HL-60 (cell line): ENCODE results near the gene EFCAB6.

Experiments used
- DNase-seq, 2 experiments: peaks; one replicate each; pipeline ENCODE4 v3.0.0-alpha.2; 2010 to 2020; ENCODE audit warnings: low read depth in 1 of 2, low spot score in 1 of 2
- H3K27ac ChIP-seq: fragments of 250-450 bp; sonication (Bioruptor Pico); replicated peaks from 2 replicates; pipeline ENCODE4 v1.5.1; 2020; ENCODE audit warnings: mild to moderate bottlenecking, moderate library complexity
- H3K27me3 ChIP-seq: fragments of 250-450 bp; sonication (Bioruptor Pico); 2 replicates; pipeline ENCODE4 v1.5.1; 2021; ENCODE audit warnings: mild to moderate bottlenecking, moderate library complexity; ENCODE audit not compliant: insufficient read depth, poor library complexity, severe bottlenecking
- H3K4me3 ChIP-seq: replicated peaks from 2 replicates; pipeline ENCODE4 v1.5.1; 2011; ENCODE audit warnings: mild to moderate bottlenecking, control low read depth, low read length; ENCODE audit not compliant: insufficient read depth
- GABPA ChIP-seq: IDR thresholded peaks from 2 replicates; pipeline ENCODE4 v1.6.1; 2012; ENCODE audit warnings: low read depth
- POLR2AphosphoS5 ChIP-seq: IDR thresholded peaks from 2 replicates; pipeline ENCODE4 v1.6.1; 2012; ENCODE audit warnings: low read depth
- SPI1 ChIP-seq: IDR thresholded peaks from 2 replicates; pipeline ENCODE4 v1.6.1; 2012; ENCODE audit warnings: low read depth, mild to moderate bottlenecking, borderline replicate concordance
- TF ChIP-seq, protein P1 (sequence below): IDR thresholded peaks from 2 replicates; pipeline ENCODE4 v1.6.1; 2012; ENCODE audit warnings: low read depth; ENCODE audit not compliant: insufficient replicate concordance
- TF ChIP-seq, protein P2 (sequence below): IDR thresholded peaks from one replicate; pipeline ENCODE4 v1.5.1; 2011; ENCODE audit warnings: low read length, control low read depth, inconsistent platforms; ENCODE audit not compliant: insufficient read depth

EFCAB6 gene

DNA sequence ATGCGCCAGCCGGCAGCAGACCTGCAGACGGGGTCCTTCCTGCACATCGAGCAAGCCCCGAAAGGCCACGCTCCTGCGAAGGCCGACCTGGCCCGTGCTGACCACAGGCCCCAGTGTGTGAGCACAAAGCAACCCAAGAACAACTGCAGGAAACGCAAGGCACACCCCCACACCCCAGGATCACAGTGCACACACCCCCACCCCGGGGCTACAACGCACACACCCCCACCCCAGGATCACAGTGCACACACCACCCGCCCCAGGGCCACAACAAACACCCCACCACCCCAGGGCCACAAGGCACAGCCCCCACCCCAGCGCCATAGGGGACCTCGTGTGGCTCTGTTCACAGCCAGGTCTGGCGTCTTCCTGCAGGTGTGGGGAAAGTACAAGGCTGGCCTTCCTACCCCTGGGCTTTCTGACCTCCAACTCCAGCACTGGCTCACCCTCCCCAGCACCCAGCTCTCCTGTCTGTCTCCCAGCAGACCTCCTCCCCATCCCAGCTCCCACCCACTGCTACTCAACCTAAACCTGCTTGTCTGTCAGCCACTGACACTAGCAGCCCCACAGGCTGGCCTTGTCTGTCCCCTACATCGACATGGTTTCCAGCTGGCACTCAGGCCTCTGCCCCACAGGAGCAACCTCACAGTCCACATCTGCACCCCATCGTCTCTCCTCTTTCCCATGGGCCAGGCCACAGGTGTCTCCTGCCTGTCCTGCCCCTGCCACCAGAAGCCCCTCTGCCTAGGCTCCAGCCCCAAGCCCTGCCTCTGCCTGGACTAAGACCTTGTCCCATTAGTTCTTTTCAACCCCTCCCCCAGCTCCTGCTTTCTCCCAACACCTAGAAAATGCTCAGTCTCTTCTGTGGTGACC lies 20.5 kb upstream of the EFCAB6 start:
- Histone ChIP-seq H3K27me3 (peaks cover 11% of the 10 kb centered on the region), H3K27ac (no peak overlapping the region), H3K4me3 (no peak overlapping the region)
- DNase-seq: no peak
- TF ChIP-seq, protein P1, sequence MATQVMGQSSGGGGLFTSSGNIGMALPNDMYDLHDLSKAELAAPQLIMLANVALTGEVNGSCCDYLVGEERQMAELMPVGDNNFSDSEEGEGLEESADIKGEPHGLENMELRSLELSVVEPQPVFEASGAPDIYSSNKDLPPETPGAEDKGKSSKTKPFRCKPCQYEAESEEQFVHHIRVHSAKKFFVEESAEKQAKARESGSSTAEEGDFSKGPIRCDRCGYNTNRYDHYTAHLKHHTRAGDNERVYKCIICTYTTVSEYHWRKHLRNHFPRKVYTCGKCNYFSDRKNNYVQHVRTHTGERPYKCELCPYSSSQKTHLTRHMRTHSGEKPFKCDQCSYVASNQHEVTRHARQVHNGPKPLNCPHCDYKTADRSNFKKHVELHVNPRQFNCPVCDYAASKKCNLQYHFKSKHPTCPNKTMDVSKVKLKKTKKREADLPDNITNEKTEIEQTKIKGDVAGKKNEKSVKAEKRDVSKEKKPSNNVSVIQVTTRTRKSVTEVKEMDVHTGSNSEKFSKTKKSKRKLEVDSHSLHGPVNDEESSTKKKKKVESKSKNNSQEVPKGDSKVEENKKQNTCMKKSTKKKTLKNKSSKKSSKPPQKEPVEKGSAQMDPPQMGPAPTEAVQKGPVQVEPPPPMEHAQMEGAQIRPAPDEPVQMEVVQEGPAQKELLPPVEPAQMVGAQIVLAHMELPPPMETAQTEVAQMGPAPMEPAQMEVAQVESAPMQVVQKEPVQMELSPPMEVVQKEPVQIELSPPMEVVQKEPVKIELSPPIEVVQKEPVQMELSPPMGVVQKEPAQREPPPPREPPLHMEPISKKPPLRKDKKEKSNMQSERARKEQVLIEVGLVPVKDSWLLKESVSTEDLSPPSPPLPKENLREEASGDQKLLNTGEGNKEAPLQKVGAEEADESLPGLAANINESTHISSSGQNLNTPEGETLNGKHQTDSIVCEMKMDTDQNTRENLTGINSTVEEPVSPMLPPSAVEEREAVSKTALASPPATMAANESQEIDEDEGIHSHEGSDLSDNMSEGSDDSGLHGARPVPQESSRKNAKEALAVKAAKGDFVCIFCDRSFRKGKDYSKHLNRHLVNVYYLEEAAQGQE: no peak
- TF ChIP-seq, protein P2, sequence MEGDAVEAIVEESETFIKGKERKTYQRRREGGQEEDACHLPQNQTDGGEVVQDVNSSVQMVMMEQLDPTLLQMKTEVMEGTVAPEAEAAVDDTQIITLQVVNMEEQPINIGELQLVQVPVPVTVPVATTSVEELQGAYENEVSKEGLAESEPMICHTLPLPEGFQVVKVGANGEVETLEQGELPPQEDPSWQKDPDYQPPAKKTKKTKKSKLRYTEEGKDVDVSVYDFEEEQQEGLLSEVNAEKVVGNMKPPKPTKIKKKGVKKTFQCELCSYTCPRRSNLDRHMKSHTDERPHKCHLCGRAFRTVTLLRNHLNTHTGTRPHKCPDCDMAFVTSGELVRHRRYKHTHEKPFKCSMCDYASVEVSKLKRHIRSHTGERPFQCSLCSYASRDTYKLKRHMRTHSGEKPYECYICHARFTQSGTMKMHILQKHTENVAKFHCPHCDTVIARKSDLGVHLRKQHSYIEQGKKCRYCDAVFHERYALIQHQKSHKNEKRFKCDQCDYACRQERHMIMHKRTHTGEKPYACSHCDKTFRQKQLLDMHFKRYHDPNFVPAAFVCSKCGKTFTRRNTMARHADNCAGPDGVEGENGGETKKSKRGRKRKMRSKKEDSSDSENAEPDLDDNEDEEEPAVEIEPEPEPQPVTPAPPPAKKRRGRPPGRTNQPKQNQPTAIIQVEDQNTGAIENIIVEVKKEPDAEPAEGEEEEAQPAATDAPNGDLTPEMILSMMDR: no peak
- no peak for TF ChIP-seq POLR2AphosphoS5
- no peak for TF ChIP-seq SPI1
- TF ChIP-seq GABPA: no peak

DNA sequence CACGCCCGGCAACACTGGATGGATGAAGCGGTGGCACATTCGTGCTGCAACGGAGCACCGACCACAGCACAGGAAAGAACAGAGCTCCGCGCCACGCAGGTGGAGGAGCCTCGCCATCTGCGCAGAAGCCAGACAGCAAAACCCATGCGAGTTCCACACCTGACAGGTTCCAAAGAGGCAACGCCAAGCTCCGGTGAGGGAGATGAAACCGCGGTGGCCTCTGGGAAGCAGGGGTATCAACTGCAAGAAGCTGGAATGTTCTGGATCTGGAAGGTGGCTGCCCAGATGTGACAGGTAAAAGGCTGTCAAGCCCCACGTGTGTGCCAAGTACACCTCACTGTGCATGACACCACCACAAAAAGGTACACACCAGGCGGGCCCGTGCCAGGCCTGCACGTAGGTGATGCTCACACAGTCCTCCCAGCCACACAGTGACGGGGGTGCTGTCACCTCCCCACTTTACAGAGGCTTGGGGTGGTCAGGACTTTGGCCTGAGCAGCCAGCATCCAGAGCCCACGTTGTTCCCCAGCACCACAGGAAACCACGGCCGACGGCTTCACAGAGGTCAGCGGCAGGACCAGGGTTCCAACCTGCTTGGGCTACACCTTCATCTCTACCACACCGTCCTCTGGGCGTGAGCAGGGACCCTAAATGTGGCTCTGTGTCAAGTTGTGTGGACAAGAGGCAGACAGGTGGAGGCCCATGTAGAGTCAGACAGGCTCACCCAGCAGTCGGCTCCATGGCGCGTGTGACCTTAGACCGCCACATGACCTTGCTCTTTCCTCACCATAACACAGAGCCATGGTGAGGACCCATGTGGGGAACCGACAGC lies 19.7 kb upstream of the EFCAB6 start:
- no peak for DNase-seq
- Histone ChIP-seq H3K4me3 (no peak overlapping the region), H3K27me3 (peaks cover 11% of the 10 kb centered on the region), H3K27ac (no peak overlapping the region)
- TF ChIP-seq SPI1 (no peak), POLR2AphosphoS5 (no peak), GABPA (no peak)
- TF ChIP-seq, protein P1: no peak
- TF ChIP-seq, protein P2: no peak

DNA sequence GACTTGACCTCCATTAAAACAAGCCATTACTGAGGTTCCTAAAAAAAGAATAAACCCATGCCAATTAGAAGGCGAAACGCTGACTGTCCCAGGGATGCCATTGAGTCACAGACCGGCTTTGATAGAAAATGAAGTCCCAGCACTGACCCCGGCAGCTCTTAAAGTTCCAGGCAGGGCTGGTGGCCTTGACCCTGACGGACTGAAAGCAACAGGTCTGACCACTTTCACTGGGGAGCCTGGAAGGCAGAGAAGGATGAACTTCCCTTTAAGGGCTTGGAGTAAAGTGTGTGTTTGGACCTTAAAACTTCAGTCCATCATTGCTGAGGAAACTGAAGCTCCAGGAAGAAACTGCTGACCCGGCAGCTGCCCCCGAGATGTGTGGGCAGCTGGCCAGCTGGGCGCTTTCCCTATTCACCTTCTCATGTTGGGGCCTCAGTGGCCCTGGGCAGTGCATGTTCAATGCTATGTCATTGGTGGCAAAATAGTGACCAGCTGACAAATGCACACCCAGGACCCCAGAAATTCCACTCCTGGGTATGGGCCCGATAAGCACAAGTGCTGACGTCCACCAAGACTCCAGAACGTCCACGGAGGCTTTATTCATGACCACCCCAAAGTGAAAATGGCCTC lies 18.9 kb upstream of the EFCAB6 start:
- Histone ChIP-seq H3K27ac (no peak overlapping the region), H3K4me3 (no peak overlapping the region), H3K27me3 (peaks cover 11% of the 10 kb centered on the region)
- no peak for DNase-seq
- TF ChIP-seq, protein P2: no peak
- TF ChIP-seq GABPA: no peak
- no peak for TF ChIP-seq POLR2AphosphoS5
- no peak for TF ChIP-seq SPI1
- TF ChIP-seq, protein P1: no peak
